ENCODE results near the gene EYA4. TPM values are rescaled to one million over a fixed set of nuclear protein-coding genes. Genes with fewer than 3 reads are reported as not detected.

Gene EYA4, protein sequence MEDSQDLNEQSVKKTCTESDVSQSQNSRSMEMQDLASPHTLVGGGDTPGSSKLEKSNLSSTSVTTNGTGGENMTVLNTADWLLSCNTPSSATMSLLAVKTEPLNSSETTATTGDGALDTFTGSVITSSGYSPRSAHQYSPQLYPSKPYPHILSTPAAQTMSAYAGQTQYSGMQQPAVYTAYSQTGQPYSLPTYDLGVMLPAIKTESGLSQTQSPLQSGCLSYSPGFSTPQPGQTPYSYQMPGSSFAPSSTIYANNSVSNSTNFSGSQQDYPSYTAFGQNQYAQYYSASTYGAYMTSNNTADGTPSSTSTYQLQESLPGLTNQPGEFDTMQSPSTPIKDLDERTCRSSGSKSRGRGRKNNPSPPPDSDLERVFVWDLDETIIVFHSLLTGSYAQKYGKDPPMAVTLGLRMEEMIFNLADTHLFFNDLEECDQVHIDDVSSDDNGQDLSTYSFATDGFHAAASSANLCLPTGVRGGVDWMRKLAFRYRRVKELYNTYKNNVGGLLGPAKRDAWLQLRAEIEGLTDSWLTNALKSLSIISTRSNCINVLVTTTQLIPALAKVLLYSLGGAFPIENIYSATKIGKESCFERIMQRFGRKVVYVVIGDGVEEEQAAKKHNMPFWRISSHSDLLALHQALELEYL
- 1 to 10 TPM in 1 of 4 donors, under 1 TPM in 3; 0.09 to 1.1 (median 0.61) TPM for total RNA-seq

- intact Hi-C loops (cut with DNase I) = no loop called here
- Histone ChIP-seq H3K4me1 (peaks cover 16 to 30% (median 18%) of the 10 kb centered on the region in 3 donors), H3K36me3 (no peaks in the 10 kb centered on the region), H3K4me3 (peak within 1 kb of the TSS; percentile 25 to 64 (median 43)), H3K27ac (peak within 1 kb of the TSS in 3 of 4 donors; percentile 4 to 31 (median 29)), H3K9me3 (no peaks in the 10 kb centered on the region), H3K27me3 (peaks cover 6 to 69% (median 16%) of the 10 kb centered on the region in 4 donors)
- no peak for DNase-seq
- WGBS, 2 donors = 1 to 2% methylated on average over 10 to 35 of the region's 84 CpGs
- no peak for TF ChIP-seq CTCF (IDR thresholded peaks at IDR 0.05)
- TF ChIP-seq POLR2A (IDR thresholded peaks at IDR 0.05) = no peak
These were observed at the start of gene EYA4 for GRCh38 chr6:133241086-133241900. TSS of gene EYA4 (plus strand) at chr6:133241357. CDS start at chr6:133274781, 33,424 bp downstream.

DNA sequence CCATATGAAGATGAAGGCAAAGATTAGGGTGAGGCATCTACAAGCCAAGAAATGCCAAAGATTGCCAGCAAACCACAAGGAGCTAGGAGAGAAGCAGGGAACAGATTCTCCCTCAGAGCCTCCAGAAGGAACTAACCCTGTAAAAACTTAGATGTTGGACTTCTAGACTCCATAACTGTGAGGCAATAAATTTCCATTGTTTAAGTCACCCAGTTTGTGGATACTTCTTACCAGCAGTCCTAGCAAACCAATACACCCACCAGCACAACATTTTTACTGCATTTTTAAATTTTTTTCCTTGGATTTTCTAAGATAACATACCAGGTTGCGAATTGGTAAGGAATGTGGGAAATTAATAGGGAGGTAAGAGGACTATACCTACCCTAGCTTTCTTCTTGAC lies 47.8 kb upstream of the EYA4 start:
- H3K27ac ChIP-seq = no peak overlapping the region
- 61 to 80% methylated on average over 1 of the region's 1 CpG for WGBS, 2 donors
- no peaks in the 10 kb centered on the region for H3K36me3 ChIP-seq
- TF ChIP-seq POLR2A (IDR thresholded peaks at IDR 0.05) = no peak
- no peak for TF ChIP-seq CTCF (IDR thresholded peaks at IDR 0.05)
- no peaks in the 10 kb centered on the region for H3K4me1 ChIP-seq
- intact Hi-C loops (cut with DNase I) = no loop called here
- H3K9me3 ChIP-seq = no peaks in the 10 kb centered on the region
- no peak for DNase-seq
- peaks cover 0 to 3% (median 0%) of the 10 kb centered on the region in 4 donors for H3K27me3 ChIP-seq
- no peak overlapping the region for H3K4me3 ChIP-seq

DNA sequence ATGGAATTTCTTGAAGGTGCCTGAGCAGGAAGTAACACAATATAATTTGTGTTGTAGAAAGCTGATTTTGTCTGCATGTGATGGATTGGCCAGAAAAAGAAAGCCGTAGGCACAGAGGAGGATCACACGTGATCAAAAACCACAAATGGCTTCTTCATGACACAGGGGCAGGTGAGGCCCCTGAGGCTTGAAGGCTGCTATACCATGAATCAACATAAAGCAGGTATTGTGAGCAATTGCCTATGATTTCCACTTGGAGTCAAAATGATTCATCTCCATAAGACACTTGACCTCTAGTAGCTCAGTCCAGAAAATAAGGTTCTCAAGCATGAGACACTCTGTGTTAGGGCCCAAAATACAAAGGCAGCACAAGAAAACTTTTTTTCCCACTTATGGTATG lies 42.4 kb upstream of the EYA4 start:
- WGBS, 2 donors = 52 to 63% methylated on average over 2 of the region's 2 CpGs
- no peak overlapping the region for H3K4me3 ChIP-seq
- H3K36me3 ChIP-seq = no peaks in the 10 kb centered on the region
- intact Hi-C loops (cut with DNase I) = no loop called here
- H3K9me3 ChIP-seq = no peaks in the 10 kb centered on the region
- H3K27ac ChIP-seq = no peak overlapping the region
- TF ChIP-seq POLR2A (IDR thresholded peaks at IDR 0.05) = no peak
- peaks cover 0 to 3% (median 0%) of the 10 kb centered on the region in 4 donors for H3K27me3 ChIP-seq
- no peaks in the 10 kb centered on the region for H3K4me1 ChIP-seq
- DNase-seq = no peak

GRCh38 chr6:133201231-133201630 lies 39.9 kb upstream of the EYA4 start:
- intact Hi-C loops (cut with DNase I) = no loop called here
- 82 to 89% methylated on average over 4 of the region's 4 CpGs for WGBS, 2 donors
- no peaks in the 10 kb centered on the region for H3K9me3 ChIP-seq
- no peak overlapping the region for H3K4me3 ChIP-seq
- H3K4me1 ChIP-seq = no peaks in the 10 kb centered on the region
- H3K27me3 ChIP-seq = no peaks in the 10 kb centered on the region
- H3K27ac ChIP-seq = no peak overlapping the region
- DNase-seq = no peak
- TF ChIP-seq CTCF (IDR thresholded peaks at IDR 0.05) (no peak), POLR2A (IDR thresholded peaks at IDR 0.05) (no peak)
- no peaks in the 10 kb centered on the region for H3K36me3 ChIP-seq

DNA sequence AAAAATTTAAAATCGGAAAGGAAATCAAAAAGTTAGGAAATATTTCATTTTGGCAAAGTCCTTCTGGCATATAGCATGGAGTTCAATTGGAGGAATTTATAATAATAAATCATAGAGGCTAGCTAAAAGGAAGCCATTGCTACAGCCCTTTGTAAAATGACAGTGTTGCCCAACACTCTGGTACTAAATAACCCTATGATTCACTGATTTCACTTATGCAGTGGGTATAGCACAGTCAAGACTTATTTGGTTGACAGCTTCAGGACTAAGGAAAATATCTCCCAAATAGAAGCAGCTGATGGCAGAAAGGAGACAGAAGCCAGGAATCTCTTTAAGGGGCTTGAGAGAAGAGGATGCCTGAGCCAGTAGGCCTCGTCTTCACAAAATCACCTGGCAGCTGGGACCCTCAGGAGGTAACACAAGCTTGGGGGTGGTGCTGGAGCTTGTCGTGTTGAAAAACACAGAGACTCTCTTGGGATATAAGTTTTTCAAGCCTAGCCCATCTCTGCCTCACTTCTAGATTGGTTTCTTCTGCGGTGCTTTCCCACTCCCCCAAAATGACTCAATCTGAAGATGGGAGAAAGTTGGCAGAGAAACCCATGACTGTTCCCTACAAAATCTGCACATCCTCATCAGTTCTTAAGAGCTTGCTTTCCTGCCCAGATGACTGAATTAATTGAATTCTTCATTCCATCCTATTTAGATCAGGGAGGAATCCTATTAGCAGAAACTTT lies 38.4 kb upstream of the EYA4 start:
- Histone ChIP-seq H3K27me3 (no peaks in the 10 kb centered on the region), H3K27ac (no peak overlapping the region), H3K4me3 (no peak overlapping the region), H3K4me1 (no peaks in the 10 kb centered on the region), H3K9me3 (no peaks in the 10 kb centered on the region), H3K36me3 (no peaks in the 10 kb centered on the region)
- no peak for DNase-seq
- WGBS, 2 donors = 67 to 73% methylated on average over 4 of the region's 4 CpGs
- TF ChIP-seq POLR2A (IDR thresholded peaks at IDR 0.05) (no peak), CTCF (IDR thresholded peaks at IDR 0.05) (no peak)
- intact Hi-C loops (cut with DNase I) = no loop called here

Measured in esophagus squamous epithelium (tissue), 5 donors.